H1 (cell line): ENCODE results near the gene SCARB1. TPM values are rescaled to one million over a fixed set of nuclear protein-coding genes. Genes with fewer than 3 reads are reported as not detected.

ENCODE experiments used
- CTCF ChIA-PET: fragments of 300-600 bp; sonication (Branson Sonifier 250); formaldehyde crosslinking; loops from one replicate; lab custom pipeline; 2021; ENCODE audit not compliant: partially characterized antibody; lab: Charles Lee
- POLR2A ChIA-PET: fragments of 300-600 bp; sonication (Branson Sonifier 250); formaldehyde crosslinking; loops from one replicate; lab custom pipeline; 2021; ENCODE audit warnings: inconsistent platforms; ENCODE audit not compliant: partially characterized antibody; lab: Charles Lee
- DNase-seq, 2 experiments: peaks; one replicate each; pipeline versions ENCODE4 v3.0.0 to v3.0.0-alpha.2; 2010 to 2022; ENCODE audit warnings: low spot score in 2 of 2, low read depth in 1 of 2, mixed read lengths in 1 of 2
- FAIRE-seq: peaks from 2 replicates; lab custom pipeline; 2011; peaks lifted over from hg19 to GRCh38; lab: Jason Lieb, UNC
- H2AFZ ChIP-seq: 2 replicates; pipeline ENCODE4 v1.8.1; 2012; ENCODE audit warnings: low read length, inconsistent platforms
- H2AK5ac ChIP-seq: 2 replicates; pipeline ENCODE4 v1.6.1; 2013; ENCODE audit warnings: low read depth, low read length
- H2BK120ac ChIP-seq: replicated peaks from 2 replicates; pipeline ENCODE3; 2013; ENCODE audit warnings: low read depth, low read length, inconsistent platforms
- H2BK12ac ChIP-seq: 2 replicates; pipeline ENCODE4 v1.6.1; 2013; ENCODE audit warnings: low read depth, low read length
- H2BK15ac ChIP-seq: 2 replicates; pipeline ENCODE4 v1.6.1; 2013; ENCODE audit warnings: low read length
- H2BK20ac ChIP-seq: 2 replicates; pipeline ENCODE4 v1.6.1; 2013; ENCODE audit warnings: low read length
- H2BK5ac ChIP-seq: 2 replicates; pipeline ENCODE4 v1.6.1; 2013; ENCODE audit warnings: low read depth, low read length
- H3K14ac ChIP-seq: 2 replicates; pipeline ENCODE4 v1.6.1; 2013; ENCODE audit warnings: inconsistent platforms; ENCODE audit not compliant: insufficient read length
- H3K18ac ChIP-seq: 2 replicates; pipeline ENCODE4 v1.6.1; 2013; ENCODE audit warnings: low read length; ENCODE audit errors: extremely low read depth
- H3K23ac ChIP-seq: 2 replicates; pipeline ENCODE4 v1.6.1; 2013; ENCODE audit warnings: inconsistent platforms; ENCODE audit not compliant: insufficient read length
- H3K23me2 ChIP-seq: 2 replicates; pipeline ENCODE4 v1.6.1; 2013; ENCODE audit warnings: low read depth, low read length
- H3K27ac ChIP-seq: 2 replicates; pipeline ENCODE4 v1.6.1; 2011; ENCODE audit warnings: low read depth, low read length, inconsistent platforms
- H3K27me3 ChIP-seq, 4 experiments: replicated peaks in 1 of 4; 1 replicate in 1 of 4; 2 replicates in 3 of 4; pipeline versions ENCODE4 v1.6.1 to v1.8.1; 2011 to 2013; ENCODE audit warnings: low read length in 3 of 4, mild to moderate bottlenecking in 3 of 4, inconsistent platforms in 2 of 4, mixed read lengths in 2 of 4, moderate library complexity in 1 of 4; ENCODE audit not compliant: control insufficient read depth in 3 of 4, insufficient read depth in 3 of 4; ENCODE audit errors: extremely low read depth in 1 of 4
- H3K36me3 ChIP-seq, 4 experiments: 2 replicates each; pipeline versions ENCODE4 v1.6.1 to v1.8.1; 2011 to 2013; ENCODE audit warnings: mild to moderate bottlenecking in 4 of 4, low read length in 3 of 4, moderate library complexity in 2 of 4, control low read depth in 1 of 4, inconsistent platforms in 1 of 4; ENCODE audit not compliant: insufficient read depth in 4 of 4, control insufficient read depth in 2 of 4
- H3K4ac ChIP-seq: replicated peaks from 2 replicates; pipeline ENCODE3; 2013; ENCODE audit warnings: low read length, low read depth, mixed read lengths, inconsistent platforms; ENCODE audit not compliant: insufficient read length
- H3K4me1 ChIP-seq, 4 experiments: replicated peaks in 1 of 4; 1 replicate in 1 of 4; 2 replicates in 3 of 4; pipeline versions ENCODE4 v1.6.1 to v1.8.1; 2011 to 2013; ENCODE audit warnings: low read length in 3 of 4, inconsistent platforms in 2 of 4, mixed read lengths in 1 of 4; ENCODE audit not compliant: insufficient read depth in 4 of 4, control insufficient read depth in 3 of 4
- H3K4me2 ChIP-seq, 2 experiments: 2 replicates each; pipeline versions ENCODE4 v1.6.1 to v1.8.1; 2011 to 2013; ENCODE audit warnings: low read depth in 2 of 2, low read length in 2 of 2, control low read depth in 1 of 2, inconsistent platforms in 1 of 2, mild to moderate bottlenecking in 1 of 2; ENCODE audit not compliant: insufficient read depth in 1 of 2
- H3K4me3 ChIP-seq, 4 experiments: fragments of 200-600, 300-600 bp in 1 of 4; sonication (generic), shearing (Covaris generic), sonication (Bioruptor Twin) in 1 of 4; 2 replicates each; pipeline versions ENCODE4 v1.5.1 to v1.8.1; 2011 to 2016; ENCODE audit warnings: low read length in 4 of 4, low read depth in 3 of 4, control low read depth in 2 of 4, inconsistent platforms in 2 of 4, mild to moderate bottlenecking in 2 of 4, mixed read lengths in 1 of 4, moderate library complexity in 1 of 4; ENCODE audit not compliant: insufficient read depth in 2 of 4; ENCODE audit errors: extremely low read depth in 1 of 4
- H3K56ac ChIP-seq: replicated peaks from 2 replicates; pipeline ENCODE3; 2013; ENCODE audit warnings: low read depth, mild to moderate bottlenecking, mixed read lengths, low read length, inconsistent platforms; ENCODE audit not compliant: insufficient read length
- H3K79me1 ChIP-seq: 2 replicates; pipeline ENCODE4 v1.6.1; 2013; ENCODE audit warnings: low read depth, low read length, control low read depth
- H3K79me2 ChIP-seq, 2 experiments: 2 replicates each; pipeline versions ENCODE4 v1.6.1 to v1.8.1; 2012 to 2013; ENCODE audit warnings: low read length in 2 of 2, mild to moderate bottlenecking in 2 of 2, inconsistent platforms in 1 of 2; ENCODE audit not compliant: insufficient read depth in 2 of 2, control insufficient read depth in 1 of 2
- H3K9ac ChIP-seq, 4 experiments: replicated peaks in 1 of 4; 1 replicate in 1 of 4; 2 replicates in 3 of 4; pipeline versions ENCODE4 v1.6.1 to v1.8.1; 2011 to 2013; ENCODE audit warnings: low read depth in 3 of 4, low read length in 3 of 4, control low read depth in 2 of 4, mild to moderate bottlenecking in 2 of 4, moderate library complexity in 2 of 4, inconsistent platforms in 1 of 4; ENCODE audit errors: extremely low read depth in 1 of 4
- H3K9me3 ChIP-seq, 2 experiments: 2 replicates each; pipeline versions ENCODE4 v1.6.1 to v1.8.1; 2012 to 2013; ENCODE audit warnings: mild to moderate bottlenecking in 2 of 2, moderate library complexity in 2 of 2, control low read depth in 1 of 2, inconsistent platforms in 1 of 2, low read depth in 1 of 2, low read length in 1 of 2, mixed read lengths in 1 of 2; ENCODE audit not compliant: insufficient read depth in 2 of 2
- H4K20me1 ChIP-seq, 2 experiments: replicated peaks in 1 of 2; 2 replicates each; pipeline versions ENCODE3 to v1.8.1; 2011 to 2013; ENCODE audit warnings: inconsistent platforms in 2 of 2, low read length in 2 of 2, mild to moderate bottlenecking in 1 of 2; ENCODE audit not compliant: insufficient read depth in 2 of 2, control insufficient read depth in 1 of 2
- H4K5ac ChIP-seq: 2 replicates; pipeline ENCODE4 v1.6.1; 2013; ENCODE audit warnings: low read length, low read depth, mixed read lengths, inconsistent platforms; ENCODE audit not compliant: insufficient read length
- H4K8ac ChIP-seq: 2 replicates; pipeline ENCODE4 v1.8.0; 2013; ENCODE audit warnings: mild to moderate bottlenecking, moderate library complexity, low read length, inconsistent platforms; ENCODE audit not compliant: insufficient read depth; ENCODE audit errors: extremely low read depth
- H4K91ac ChIP-seq: replicated peaks from 2 replicates; pipeline ENCODE3; 2013; ENCODE audit warnings: low read length, mixed read lengths, inconsistent platforms; ENCODE audit not compliant: insufficient read length
- BACH1 ChIP-seq: IDR thresholded peaks from 2 replicates; pipeline ENCODE4 v1.6.1; 2012; ENCODE audit warnings: low read length, improper control_type of control experiment
- BRCA1 ChIP-seq: IDR thresholded peaks from 2 replicates; pipeline ENCODE4 v1.6.1; 2012; ENCODE audit warnings: low read depth, low read length, improper control_type of control experiment
- E2F6 ChIP-seq: IDR thresholded peaks from 2 replicates; pipeline ENCODE4 v1.6.1; 2012; ENCODE audit warnings: inconsistent platforms
- EGR1 ChIP-seq: IDR thresholded peaks from 2 replicates; pipeline ENCODE4 v1.6.1; 2011; ENCODE audit warnings: low read depth, low read length, borderline replicate concordance
- EZH2 ChIP-seq: fragments of 200-600 bp; sonication (generic); IDR thresholded peaks from 2 replicates; pipeline ENCODE4 v1.7.1; 2012; ENCODE audit warnings: low read depth, mild to moderate bottlenecking, moderate library complexity, low read length, inconsistent platforms; ENCODE audit not compliant: severe bottlenecking
- HDAC6 ChIP-seq: IDR thresholded peaks from one replicate; pipeline ENCODE4 v1.7.1; 2012; ENCODE audit warnings: low read depth, mild to moderate bottlenecking, inconsistent platforms, low read length, moderate library complexity
- RAD21 ChIP-seq, 2 experiments: IDR thresholded peaks in 1 of 2; conservative IDR thresholded peaks in 1 of 2; 2 replicates each; pipeline ENCODE4 v1.6.1; 2011; ENCODE audit warnings: low read depth in 2 of 2, low read length in 2 of 2, improper control_type of control experiment in 1 of 2, inconsistent platforms in 1 of 2, mild to moderate bottlenecking in 1 of 2, moderate library complexity in 1 of 2
- RNF2 ChIP-seq: fragments of 200-900, 300-1000 bp; sonication (generic); IDR thresholded peaks from 2 replicates; pipeline ENCODE4 v1.7.1; 2016; ENCODE audit warnings: borderline replicate concordance, low read depth, mild to moderate bottlenecking, antibody characterized with exemption, low read length; ENCODE audit not compliant: poor library complexity, severe bottlenecking; ENCODE audit errors: missing control alignments
- SP1 ChIP-seq: IDR thresholded peaks from 2 replicates; pipeline ENCODE4 v1.6.1; 2011; ENCODE audit warnings: low read depth, low read length
- TAF7 ChIP-seq: optimal IDR thresholded peaks from 2 replicates; pipeline ENCODE3; 2011; ENCODE audit warnings: low read depth, mild to moderate bottlenecking, inconsistent platforms, low read length, moderate library complexity, borderline replicate concordance
- TBP ChIP-seq: IDR thresholded peaks from 2 replicates; pipeline ENCODE4 v1.6.1; 2011; ENCODE audit warnings: low read depth, low read length, improper control_type of control experiment
- USF2 ChIP-seq: IDR thresholded peaks from 2 replicates; pipeline ENCODE4 v1.6.1; 2011; ENCODE audit warnings: low read length, improper control_type of control experiment
- WGBS, 2 experiments: shearing (Covaris generic) in 1 of 2; methylation state at CpG; one replicate each; pipeline versions ENCODE4 v1.1.6 to v1.1.7; 2013 to 2015; ENCODE audit warnings: low lambda C conversion rate in 2 of 2, mixed read lengths in 2 of 2, inconsistent platforms in 1 of 2, low coverage in 1 of 2, missing lambda C conversion rate in 1 of 2; ENCODE audit not compliant: insufficient replicate concordance in 2 of 2, insufficient coverage in 1 of 2, insufficient read length in 1 of 2; ENCODE audit errors: extremely low coverage in 1 of 2, missing lambda C conversion rate in 1 of 2; 5-methylcytosine and 5-hydroxymethylcytosine counted together
- polyA plus RNA-seq, 7 experiments: library from polyadenylated mRNA; depleted of rRNA in 3 of 7; stranded (reverse) in 5 of 7; unstranded in 2 of 7; fragments of >200 nt in 5 of 7; fragments of 200-250 nt in 2 of 7; gene quantifications; 1 replicate in 5 of 7; 2 replicates in 1 of 7; 4 replicates in 1 of 7; pipeline versions ENCODE4 v1.2.1 to v1.2.3, GENCODE V29; 2011 to 2013; ENCODE audit warnings: missing spikeins in 2 of 7, mixed read lengths in 2 of 7
- total RNA-seq: library from RNA; stranded (reverse); fragmentation: NEBNext Ultra II Directional; extraction: Animal tissue kit (Norgen Biotek cat#: 25700); gene quantifications from 2 replicates; pipeline ENCODE4 v1.2.1, GENCODE V29; 2021

Gene SCARB1
- total and polyA plus RNA-seq, 2 of the 8 experiments (the other 6 are each of a cell fraction or from before 2014, with no cell fraction given) = 45.3 to 57.1 TPM

GRCh38 chr12:124805050-124805449, 58.6 kb downstream of the SCARB1 start:
- Histone ChIP-seq H3K18ac (no peak overlapping the region), H3K4me3 (no peak overlapping the region), H3K9ac (no peak overlapping the region), H3K23me2 (no peaks in the 10 kb centered on the region; the same call in 1 of the 2 replicates), H2AK5ac (no peak overlapping the region), H3K4ac (no peak overlapping the region), H3K14ac (no peak overlapping the region), H4K91ac (no peak overlapping the region), H4K8ac (no peak overlapping the region), H3K23ac (no peak overlapping the region), H2BK120ac (no peak overlapping the region), H3K79me2 (no peaks in the 10 kb centered on the region), H2BK12ac (no peak overlapping the region), H3K4me1 (no peaks in the 10 kb centered on the region), H3K79me1 (peaks cover 2% of the 10 kb centered on the region; the same call in 1 of the 2 replicates), H3K56ac (no peak overlapping the region), H3K27ac (no peak overlapping the region), H3K27me3 (no peaks in the 10 kb centered on the region), H4K5ac (no peak overlapping the region), H3K9me3 (no peaks in the 10 kb centered on the region), H3K4me2 (no peak overlapping the region), H2BK20ac (no peak overlapping the region), H4K20me1 (peaks cover 0 to 6% of the 10 kb centered on the region in 2 experiments), H3K36me3 (no peaks in the 10 kb centered on the region; a peak in 2 of 8 replicates), H2BK5ac (no peak overlapping the region), H2BK15ac (no peak overlapping the region), H2AFZ (no peak overlapping the region)
- ChIA-PET POLR2A (no interaction called here), CTCF (interaction anchor here (1.0 to 1.2 kb wide), 2 partner anchors 18 to 31 kb away, joined by 3 read pairs; no protein-coding TSS in a partner anchor)
- FAIRE-seq = no peak
- TF ChIP-seq TAF7 = no peak
- TF ChIP-seq E2F6 = no peak
- no peak for TF ChIP-seq TBP
- TF ChIP-seq BACH1 = no peak
- TF ChIP-seq EGR1 = no peak
- TF ChIP-seq RAD21 (IDR thresholded peaks at IDR 0.05 in 1 of 2, conservative IDR thresholded peaks at IDR 0.05 in 1 of 2; ENCODE audit: low read depth in 2 of 2, low read length in 2 of 2) = no peak
- TF ChIP-seq USF2 = no peak
- TF ChIP-seq RNF2 = no peak
- no peak for TF ChIP-seq EZH2
- no peak for TF ChIP-seq HDAC6
- no peak for TF ChIP-seq BRCA1
- no peak for TF ChIP-seq SP1
- DNase-seq = no peak
- WGBS, 2 experiments = 92% methylated on average over 3 of the region's 3 CpGs; no CpG with 5 or more reads in 1 of the 2 experiments
